Ovary (tissue), 3 donors: ENCODE measurements around the gene KMT2D.

Experiments
- POLR2A ChIP-seq: fragments of 450-650 bp; IDR thresholded peaks from one replicate; pipeline ENCODE4 v1.6.1; 2017; ENCODE audit warnings: antibody characterized with exemption, mild to moderate bottlenecking, moderate library complexity
- TF ChIP-seq, protein P1 (sequence below), 3 donors: fragments of 450-650 bp in 2 of 3; fragments of 200-600 bp in 1 of 3; IDR thresholded peaks; one replicate each; pipeline versions ENCODE4 v1.5.1 to v1.8.0; 2016 to 2022; ENCODE audit warnings: antibody characterized with exemption in 3 of 3, mild to moderate bottlenecking in 1 of 3
- donor health status: DM: no; HTN: no; CAD: no.

DNA sequence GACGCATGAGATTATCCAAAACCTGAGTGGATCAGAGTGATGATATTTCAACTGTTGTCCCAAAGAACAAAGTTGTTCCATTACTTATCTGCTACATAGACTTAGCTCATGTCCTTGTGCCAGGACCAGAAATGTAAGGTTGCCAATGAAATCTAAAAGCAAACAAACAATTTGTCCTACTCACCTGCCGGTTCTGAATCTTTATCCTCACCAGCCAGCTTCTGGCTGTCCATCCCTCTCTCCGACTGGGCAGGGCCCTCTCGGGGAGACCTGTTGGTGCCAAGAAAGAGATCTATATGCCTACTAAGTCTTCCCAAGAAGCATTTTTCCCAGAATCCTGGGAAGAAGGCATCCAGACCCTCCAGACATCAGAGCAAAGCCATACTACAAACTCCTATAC is 5.5 kb downstream of the KMT2D start:
- TF ChIP-seq, protein P1, sequence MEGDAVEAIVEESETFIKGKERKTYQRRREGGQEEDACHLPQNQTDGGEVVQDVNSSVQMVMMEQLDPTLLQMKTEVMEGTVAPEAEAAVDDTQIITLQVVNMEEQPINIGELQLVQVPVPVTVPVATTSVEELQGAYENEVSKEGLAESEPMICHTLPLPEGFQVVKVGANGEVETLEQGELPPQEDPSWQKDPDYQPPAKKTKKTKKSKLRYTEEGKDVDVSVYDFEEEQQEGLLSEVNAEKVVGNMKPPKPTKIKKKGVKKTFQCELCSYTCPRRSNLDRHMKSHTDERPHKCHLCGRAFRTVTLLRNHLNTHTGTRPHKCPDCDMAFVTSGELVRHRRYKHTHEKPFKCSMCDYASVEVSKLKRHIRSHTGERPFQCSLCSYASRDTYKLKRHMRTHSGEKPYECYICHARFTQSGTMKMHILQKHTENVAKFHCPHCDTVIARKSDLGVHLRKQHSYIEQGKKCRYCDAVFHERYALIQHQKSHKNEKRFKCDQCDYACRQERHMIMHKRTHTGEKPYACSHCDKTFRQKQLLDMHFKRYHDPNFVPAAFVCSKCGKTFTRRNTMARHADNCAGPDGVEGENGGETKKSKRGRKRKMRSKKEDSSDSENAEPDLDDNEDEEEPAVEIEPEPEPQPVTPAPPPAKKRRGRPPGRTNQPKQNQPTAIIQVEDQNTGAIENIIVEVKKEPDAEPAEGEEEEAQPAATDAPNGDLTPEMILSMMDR (IDR thresholded peaks at IDR 0.05) = no peak
- no peak for TF ChIP-seq POLR2A
